HepG2 (cell line): ENCODE results near the gene NCAPD2. TPM values are rescaled to one million over a fixed set of nuclear protein-coding genes. Genes with fewer than 3 reads are reported as not detected.

Experiments
- AHR ChIP-seq: IDR thresholded peaks from 2 replicates; pipeline ENCODE4 v1.6.1; 2018; ENCODE audit warnings: missing genetic modification reagents, missing compliant biosample characterization
- ARNTL ChIP-seq: sonication (generic); formaldehyde crosslinking; IDR thresholded peaks from 2 replicates; pipeline ENCODE4 v1.4.0; 2020; ENCODE audit warnings: mild to moderate bottlenecking, missing genetic modification reagents
- ATF2 ChIP-seq: sonication (generic); formaldehyde crosslinking; IDR thresholded peaks from 2 replicates; pipeline ENCODE4 v1.4.0; 2020; ENCODE audit warnings: missing genetic modification reagents
- BRCA1 ChIP-seq: sonication (generic); formaldehyde crosslinking; IDR thresholded peaks from 2 replicates; pipeline ENCODE4 v1.4.0; 2020; ENCODE audit warnings: missing genetic modification reagents
- CBFB ChIP-seq: sonication (generic); formaldehyde crosslinking; IDR thresholded peaks from 2 replicates; pipeline ENCODE4 v1.4.0; 2020; ENCODE audit warnings: missing genetic modification reagents
- FUBP1 ChIP-seq: sonication (generic); formaldehyde crosslinking; IDR thresholded peaks from 2 replicates; pipeline ENCODE4 v1.5.1; 2020; ENCODE audit warnings: missing genetic modification reagents, mild to moderate bottlenecking, borderline replicate concordance
- HHEX ChIP-seq: IDR thresholded peaks from 2 replicates; pipeline ENCODE4 v1.6.1; 2016; ENCODE audit warnings: control low read depth
- HIVEP1 ChIP-seq: sonication (generic); formaldehyde crosslinking; IDR thresholded peaks from 2 replicates; pipeline ENCODE4 v1.4.0; 2020; ENCODE audit warnings: mild to moderate bottlenecking, missing genetic modification reagents
- ISL2 ChIP-seq: sonication (generic); formaldehyde crosslinking; IDR thresholded peaks from 2 replicates; pipeline ENCODE4 v1.5.0; 2020; ENCODE audit warnings: missing genetic modification reagents
- JARID2 ChIP-seq: sonication (generic); formaldehyde crosslinking; IDR thresholded peaks from 2 replicates; pipeline ENCODE4 v1.8.1; 2023; ENCODE audit warnings: missing genetic modification reagents, inconsistent platforms; ENCODE audit not compliant: insufficient replicate concordance
- LRRFIP1 ChIP-seq: sonication (generic); formaldehyde crosslinking; conservative IDR thresholded peaks from 2 replicates; pipeline ENCODE4 v1.4.0; 2020; ENCODE audit warnings: missing genetic modification reagents
- NFKBIZ ChIP-seq: IDR thresholded peaks from 2 replicates; pipeline ENCODE4 v1.6.1; 2018; ENCODE audit warnings: missing genetic modification reagents, missing compliant biosample characterization
- PITX1 ChIP-seq: sonication (generic); formaldehyde crosslinking; IDR thresholded peaks from 2 replicates; pipeline ENCODE4 v1.5.1; 2020; ENCODE audit warnings: mild to moderate bottlenecking, missing genetic modification reagents
- PRDM4 ChIP-seq: sonication (generic); formaldehyde crosslinking; IDR thresholded peaks from 2 replicates; pipeline ENCODE4 v1.9.0; 2021; ENCODE audit warnings: missing genetic modification reagents, borderline replicate concordance
- RBM39 ChIP-seq: fragments of 200-400 bp; formaldehyde crosslinking; IDR thresholded peaks from one replicate; pipeline ENCODE4 v1.6.1; 2018; ENCODE audit warnings: antibody characterized with exemption, mild to moderate bottlenecking, low read depth, low read length; ENCODE audit not compliant: poor library complexity, severe bottlenecking
- RFXANK ChIP-seq: IDR thresholded peaks from 2 replicates; pipeline ENCODE4 v1.6.1; 2016
- RFXAP ChIP-seq: sonication (generic); formaldehyde crosslinking; IDR thresholded peaks from 2 replicates; pipeline ENCODE4 v1.4.0; 2020; ENCODE audit warnings: missing genetic modification reagents, borderline replicate concordance
- SRSF1 ChIP-seq: fragments of 200-400 bp; formaldehyde crosslinking; optimal IDR thresholded peaks from 2 replicates; pipeline ENCODE3; 2017; ENCODE audit warnings: mild to moderate bottlenecking, low read depth, low read length, moderate library complexity
- U2AF2 ChIP-seq: fragments of 200-400 bp; formaldehyde crosslinking; IDR thresholded peaks from 2 replicates; pipeline ENCODE4 v1.6.1; 2017; ENCODE audit warnings: low read depth, mild to moderate bottlenecking, low read length
- ZNF329 ChIP-seq: sonication (generic); formaldehyde crosslinking; IDR thresholded peaks from 2 replicates; pipeline ENCODE4 v1.9.0; 2021; ENCODE audit warnings: low read depth, mild to moderate bottlenecking, missing genetic modification reagents
- ZNF333 ChIP-seq: sonication (generic); formaldehyde crosslinking; IDR thresholded peaks from 2 replicates; pipeline ENCODE4 v1.4.0; 2020; ENCODE audit warnings: mild to moderate bottlenecking, missing genetic modification reagents, borderline replicate concordance
- ZNF768 ChIP-seq: sonication (generic); formaldehyde crosslinking; IDR thresholded peaks from 2 replicates; pipeline ENCODE4 v1.4.0; 2020; ENCODE audit warnings: missing genetic modification reagents
- polyA plus RNA-seq, 8 experiments: library from polyadenylated mRNA; depleted of rRNA in 3 of 8; stranded (reverse) in 7 of 8; unstranded in 1 of 8; fragments of >200 nt; fragmentation: Illumina TruSeq in 4 of 8; extraction: Trizol in 4 of 8; gene quantifications; 2 replicates each; pipeline versions ENCODE4 v1.2.1 to v1.2.3, GENCODE V29; 2011 to 2016; ENCODE audit warnings: low read depth in 4 of 8, missing spikeins in 1 of 8, mixed read lengths in 1 of 8; ENCODE audit not compliant: insufficient read depth in 1 of 8
- total RNA-seq, 5 experiments: library from RNA; depleted of rRNA; stranded (reverse); fragments of >200 nt; fragmentation: Illumina TruSeq; extraction: Trizol; gene quantifications; 2 replicates each; pipeline ENCODE4 v1.2.3, GENCODE V29; 2016; ENCODE audit warnings: low read depth in 1 of 5

Gene NCAPD2
- total and polyA plus RNA-seq, 2 of the 13 experiments (the other 11 are each of a cell fraction or from before 2014, with no cell fraction given), result 51.1 to 65.6 TPM

- TF ChIP-seq PRDM4 (no peak), JARID2 (CRISPR knock-in tag) (no peak), RBM39 (no peak), ATF2 (peak; percentile 73), ARNTL (CRISPR knock-in tag) (0 out of 2 replicates have a peak, but pooled peaks have one; percentile 22), HHEX (CRISPR knock-in tag) (no peak), U2AF2 (no peak), ZNF333 (CRISPR knock-in tag) (no peak), BRCA1 (0 out of 2 replicates have a peak, but pooled peaks have one; percentile 67), FUBP1 (CRISPR knock-in tag) (peak; percentile 79; the same call in 1 of the 2 replicates), AHR (CRISPR knock-in tag) (no peak), CBFB (CRISPR knock-in tag) (no peak), ZNF329 (no peak), SRSF1 (peak; percentile 26), HIVEP1 (no peak), LRRFIP1 (CRISPR knock-in tag) (no peak), PITX1 (CRISPR knock-in tag) (no peak), RFXAP (no peak; the same call in none of the 2 replicates), NFKBIZ (0 out of 2 replicates have a peak, but pooled peaks have one; percentile 59), RFXANK (CRISPR knock-in tag) (no peak), ZNF768 (CRISPR knock-in tag) (0 out of 2 replicates have a peak, but pooled peaks have one; percentile 16), ISL2 (CRISPR knock-in tag) (peak; percentile 50)
Observed at GRCh38 chr12:6542209-6543009, 48.5 kb downstream of the NCAPD2 start (continued).
